Hindlimb muscle (tissue), 1 donor: Measurements from ENCODE around the gene SPTLC3. TPM values are rescaled to one million over a fixed set of nuclear protein-coding genes. Genes with fewer than 3 reads are reported as not detected.

Experiments
- DNase-seq: peaks from one replicate; pipeline ENCODE4 v3.0.0-alpha.2; 2013
- polyA plus RNA-seq: library from polyadenylated mRNA; unstranded; fragments of 120-200 nt; gene quantifications from one replicate; pipeline ENCODE4 v1.2.1, GENCODE V29; 2013; ENCODE audit not compliant: insufficient read length

The SPTLC3 gene
- polyA plus RNA-seq, 1 donor: 1.5 TPM

DNA sequence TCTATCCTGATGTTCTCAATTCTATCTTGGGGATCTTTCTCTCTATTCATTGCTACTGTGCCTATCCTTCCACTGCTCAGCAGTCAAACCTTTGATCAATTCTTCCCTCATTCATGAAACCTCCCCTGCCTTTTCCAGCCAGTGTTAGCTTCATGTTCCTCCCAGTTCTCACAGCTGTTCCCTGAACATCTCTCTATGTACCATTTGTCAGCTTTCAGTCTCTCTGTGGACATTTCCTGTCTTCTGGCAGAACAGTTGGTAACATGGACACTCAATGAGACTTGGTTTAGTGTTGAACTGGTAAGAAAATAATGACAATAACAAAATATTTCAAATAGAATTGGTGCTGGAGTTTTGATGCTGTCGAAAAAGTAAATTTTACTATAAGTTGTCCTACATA, 26.2 kb downstream of the SPTLC3 start:
- no peak for DNase-seq

DNA sequence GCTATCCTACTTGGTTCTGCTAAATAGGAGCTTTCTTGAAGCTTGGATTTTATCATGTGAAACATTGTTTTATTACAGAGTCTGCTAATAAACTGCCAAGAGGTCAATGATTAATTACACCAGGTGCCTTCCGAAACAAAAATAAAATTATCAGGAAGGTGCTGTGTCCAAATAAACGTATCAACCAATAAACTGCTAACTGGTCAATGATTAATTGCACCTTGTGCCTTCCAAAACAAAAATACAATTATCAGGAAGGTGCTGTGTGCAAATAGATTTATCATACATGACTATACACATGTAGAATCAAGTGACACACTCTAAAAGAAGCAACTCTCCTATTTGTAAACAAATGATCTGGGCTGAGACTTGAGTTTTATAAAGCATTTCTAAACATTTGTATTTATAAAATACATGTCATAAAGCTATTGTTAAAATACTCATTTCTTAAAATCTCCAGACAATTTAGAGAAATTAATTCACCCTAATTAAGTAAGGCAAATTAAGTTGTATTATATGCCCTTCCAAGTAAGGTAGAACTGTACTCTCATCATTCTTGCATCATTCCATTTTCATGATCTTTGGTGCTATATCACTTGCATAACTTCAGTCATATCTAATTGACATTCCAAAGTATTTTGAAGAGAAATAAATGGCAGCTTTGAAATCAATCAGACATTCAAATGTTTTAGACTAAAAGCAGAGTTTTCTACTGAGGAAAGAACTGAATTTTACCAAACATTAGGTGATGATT, 26.8 kb downstream of the SPTLC3 start:
- no peak for DNase-seq

DNA sequence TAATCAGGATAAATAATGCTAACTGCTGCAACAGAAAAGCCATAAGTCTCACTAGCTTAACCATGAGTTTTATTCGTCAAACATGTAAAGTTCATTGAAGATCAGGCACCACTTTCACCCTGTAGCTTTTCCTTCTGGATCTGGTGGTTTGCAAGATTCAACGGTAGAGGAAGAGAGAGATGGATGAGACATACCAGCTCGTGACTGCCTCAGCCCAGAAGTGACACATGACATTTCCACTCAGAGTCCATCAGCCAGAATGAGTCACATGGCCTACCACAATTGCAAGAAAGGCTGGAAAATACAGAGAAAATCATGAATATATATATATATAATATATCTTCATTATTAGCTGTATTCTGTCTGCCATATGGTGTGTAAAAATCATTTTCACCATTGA, 29.0 kb downstream of the SPTLC3 start:
- no peak for DNase-seq

DNA sequence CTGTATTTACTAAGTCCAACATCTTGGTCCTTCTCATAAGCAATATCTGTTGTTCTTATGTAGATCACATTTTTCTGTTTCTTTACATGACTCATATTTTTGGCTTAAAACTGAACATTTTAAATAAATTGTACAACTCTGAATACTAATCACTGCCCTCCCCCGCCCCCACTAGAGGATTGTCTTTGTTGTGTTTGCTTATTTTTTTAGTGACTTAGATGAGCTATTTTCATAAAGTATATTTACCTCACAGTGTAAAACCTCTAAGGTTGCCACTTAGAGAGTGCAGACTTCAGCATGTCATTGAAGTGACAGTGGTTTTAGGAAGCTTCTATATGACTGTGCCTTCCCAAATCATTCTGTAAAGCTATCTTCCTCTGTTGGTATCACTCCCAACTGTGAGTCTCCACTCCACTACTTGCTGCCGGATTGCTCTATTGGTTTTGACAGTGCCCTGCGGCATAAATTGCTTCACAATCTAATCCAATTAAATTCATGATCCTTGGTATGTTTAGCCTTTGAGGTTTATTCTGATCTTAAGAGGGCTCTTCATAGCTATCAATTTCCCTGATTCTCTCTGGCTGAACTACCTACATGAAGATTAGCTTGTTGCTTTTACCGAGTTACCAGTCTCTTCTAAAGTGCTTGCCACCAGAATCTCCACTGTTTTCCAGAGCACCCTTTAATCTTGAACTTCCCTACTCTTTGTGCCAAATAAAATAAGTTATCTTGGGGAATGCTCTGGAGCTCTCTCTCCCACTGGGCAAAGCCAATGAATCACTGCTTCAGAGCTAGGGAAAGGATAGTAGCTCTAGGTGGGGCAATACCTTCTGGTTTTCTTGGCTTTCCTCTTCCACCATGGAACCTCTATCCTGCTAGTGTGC, 33.0 kb downstream of the SPTLC3 start:
- no peak for DNase-seq

DNA sequence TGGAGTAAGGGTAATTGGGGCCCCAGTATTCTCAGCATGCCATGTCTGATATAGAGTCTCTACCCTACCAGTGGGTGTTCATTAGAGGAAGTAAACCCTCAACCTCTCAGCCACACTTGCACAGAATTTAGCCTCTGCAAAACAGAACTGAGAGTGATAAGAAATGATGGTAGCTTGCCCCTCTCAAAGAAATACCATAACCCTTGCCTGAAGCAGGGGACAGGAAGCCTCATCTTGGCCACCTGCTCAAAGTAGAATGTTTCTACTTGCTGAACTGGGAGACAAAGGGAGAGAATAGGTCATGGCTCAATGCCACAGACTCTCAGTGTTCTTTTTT, 33.7 kb downstream of the SPTLC3 start:
- no peak for DNase-seq

DNA sequence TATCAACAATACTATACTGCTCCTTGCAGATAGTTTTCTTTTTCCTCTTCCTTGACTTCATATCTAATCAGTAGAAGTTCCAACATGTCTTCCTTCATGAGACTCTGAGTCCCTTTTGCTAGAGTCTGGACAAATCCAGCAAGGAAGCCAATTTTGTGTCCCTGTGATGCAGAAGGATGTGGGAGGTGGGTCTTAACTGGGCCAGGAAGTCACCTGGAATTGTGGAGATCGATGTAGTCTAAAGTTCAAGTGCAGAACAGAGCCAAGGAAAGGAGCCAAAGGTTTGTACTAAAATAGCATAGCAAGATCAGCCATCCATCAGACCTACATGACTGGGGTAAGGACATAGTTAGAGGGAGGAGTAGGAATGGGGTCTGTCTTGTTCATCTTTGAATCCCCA, 37.6 kb downstream of the SPTLC3 start:
- DNase-seq: no peak

DNA sequence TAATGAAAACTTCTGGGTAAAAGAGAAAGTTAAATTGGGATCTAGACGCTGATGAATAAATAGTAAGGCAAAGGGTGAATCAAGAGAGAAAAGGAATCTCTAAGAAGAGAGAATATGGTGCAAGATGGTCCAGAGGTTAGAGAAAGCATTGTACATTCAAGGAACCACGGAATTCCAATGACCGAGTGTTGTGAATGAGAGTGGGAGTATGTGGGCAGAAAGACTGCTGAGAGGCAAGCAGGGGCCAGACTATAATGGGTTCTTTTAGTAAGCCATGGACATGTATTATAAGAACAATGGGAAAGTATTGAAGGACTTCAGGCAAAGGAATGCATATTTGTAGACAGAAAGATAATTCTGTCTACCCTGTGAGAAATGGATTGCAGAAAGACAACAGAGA, 45.2 kb downstream of the SPTLC3 start:
- DNase-seq: no peak

DNA sequence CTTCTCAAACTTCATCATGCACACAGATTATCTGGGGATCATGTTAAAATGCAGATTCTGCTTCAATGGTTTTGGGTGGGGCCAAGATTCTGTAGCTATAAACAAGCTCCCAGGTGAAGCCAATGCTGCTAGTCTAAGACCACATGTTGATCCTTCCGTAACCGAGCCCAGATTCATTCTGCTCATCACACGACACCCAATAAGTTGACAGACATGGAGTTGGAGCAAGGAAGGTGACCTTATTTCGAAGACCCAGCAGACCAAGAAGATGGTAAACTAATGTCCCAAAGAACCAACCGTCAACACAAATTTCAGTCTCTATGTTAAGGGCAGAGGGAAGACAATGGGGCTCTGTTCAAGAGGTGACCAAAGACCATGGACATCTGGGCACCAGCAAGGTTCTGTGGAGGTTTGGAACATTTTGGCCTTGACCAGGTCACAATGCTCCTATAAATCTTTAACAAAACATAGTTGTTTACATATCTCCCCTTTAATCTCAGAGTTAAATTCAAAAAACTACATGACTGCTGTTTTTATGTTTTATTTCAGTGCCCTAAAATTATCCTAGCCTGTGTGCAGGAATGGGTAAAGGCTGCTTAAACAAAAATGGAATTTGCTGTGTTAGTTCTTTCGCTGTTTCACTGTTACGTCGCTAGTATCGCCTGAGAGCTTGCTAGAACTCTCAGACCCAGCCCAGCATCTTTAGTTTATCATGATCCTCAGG, 50.1 kb downstream of the SPTLC3 start:
- DNase-seq: no peak

DNA sequence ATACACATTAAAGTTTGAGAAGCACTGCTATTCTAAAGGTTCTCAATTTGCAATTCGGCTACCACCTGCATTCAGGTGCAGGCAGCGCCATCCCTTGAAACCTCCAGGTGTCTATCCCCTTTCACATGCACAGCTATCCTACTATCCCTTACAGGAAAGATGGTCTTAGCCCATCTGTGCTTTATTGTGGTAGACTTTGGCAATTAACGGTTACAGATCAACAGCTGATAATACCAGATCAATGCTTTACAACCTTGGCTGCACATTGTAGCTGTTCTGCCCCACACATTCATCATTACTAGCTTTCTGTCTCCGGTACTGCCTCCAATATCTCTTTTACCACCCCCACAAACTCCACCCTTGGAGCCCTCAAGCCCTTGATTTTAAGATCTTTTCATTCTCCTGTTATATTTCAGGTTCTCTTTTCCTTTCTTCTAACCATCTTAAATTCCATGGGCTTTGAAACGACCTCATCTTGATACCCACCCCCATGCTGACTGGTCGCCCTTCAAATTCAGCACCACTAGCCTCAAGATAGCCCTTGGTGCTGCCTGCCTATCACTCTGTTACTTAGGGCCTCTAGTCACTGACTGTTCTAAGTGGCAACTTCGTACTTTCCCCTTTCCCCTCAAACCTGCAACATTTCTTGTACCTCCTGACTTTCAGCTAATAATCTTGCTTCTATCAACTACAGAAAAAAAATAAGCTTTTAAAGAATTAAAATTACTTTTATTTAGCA, 50.8 kb downstream of the SPTLC3 start:
- no peak for DNase-seq

DNA sequence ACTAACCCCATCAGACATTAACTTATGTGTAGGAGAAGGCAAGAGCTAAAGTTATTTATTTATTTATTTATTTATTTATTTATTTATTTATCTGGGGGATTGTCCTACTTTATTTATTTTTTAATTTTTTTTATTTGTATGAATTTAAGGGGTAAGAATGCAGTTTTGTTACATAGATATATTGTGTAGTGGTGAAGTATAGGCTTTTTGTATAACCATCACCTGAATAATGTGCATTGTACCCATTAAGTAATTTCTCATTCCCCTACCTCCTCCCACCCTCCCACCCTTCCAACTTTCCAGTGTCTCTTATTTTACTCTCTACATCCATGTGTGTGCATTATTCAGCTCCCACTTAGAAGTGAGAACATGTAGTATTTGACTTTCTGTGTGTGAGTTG, 51.6 kb downstream of the SPTLC3 start:
- no peak for DNase-seq

DNA sequence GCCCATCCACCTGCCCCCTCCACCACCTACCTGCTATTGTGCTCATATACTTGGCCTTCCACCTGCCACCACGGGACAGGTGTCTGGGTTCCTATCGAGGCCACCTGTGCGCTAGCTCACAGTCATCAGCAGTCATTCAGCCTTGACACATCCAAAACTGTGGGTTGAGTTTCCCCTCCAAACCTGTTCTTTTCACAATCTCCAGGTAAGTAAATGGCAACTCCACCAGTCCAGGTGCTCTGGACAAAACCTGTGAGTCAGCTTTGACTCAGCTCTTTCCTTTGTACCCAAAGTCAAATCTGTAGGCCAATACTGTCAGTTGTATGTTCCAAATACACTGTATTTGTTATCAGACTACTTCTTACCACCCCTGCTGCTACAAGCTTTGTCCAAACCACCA, 52.6 kb downstream of the SPTLC3 start:
- no peak for DNase-seq

DNA sequence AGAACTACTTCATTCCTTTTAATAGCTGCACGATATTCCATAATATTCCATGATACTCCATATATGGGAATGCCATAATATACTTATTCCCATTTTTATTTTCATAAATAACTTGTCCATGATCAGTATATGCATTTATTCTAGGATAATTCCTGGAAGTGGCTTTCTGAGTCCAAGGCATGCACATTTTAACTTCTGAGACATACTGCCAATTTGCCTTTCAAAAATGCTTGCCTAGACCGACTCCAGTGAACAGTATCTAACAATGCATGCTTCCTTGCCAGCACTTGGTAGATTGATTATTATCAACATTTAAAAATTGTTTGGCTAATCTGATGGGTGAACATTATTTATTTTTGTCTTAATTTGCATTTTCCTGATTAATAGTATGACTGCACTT, 54.0 kb downstream of the SPTLC3 start:
- no peak for DNase-seq

DNA sequence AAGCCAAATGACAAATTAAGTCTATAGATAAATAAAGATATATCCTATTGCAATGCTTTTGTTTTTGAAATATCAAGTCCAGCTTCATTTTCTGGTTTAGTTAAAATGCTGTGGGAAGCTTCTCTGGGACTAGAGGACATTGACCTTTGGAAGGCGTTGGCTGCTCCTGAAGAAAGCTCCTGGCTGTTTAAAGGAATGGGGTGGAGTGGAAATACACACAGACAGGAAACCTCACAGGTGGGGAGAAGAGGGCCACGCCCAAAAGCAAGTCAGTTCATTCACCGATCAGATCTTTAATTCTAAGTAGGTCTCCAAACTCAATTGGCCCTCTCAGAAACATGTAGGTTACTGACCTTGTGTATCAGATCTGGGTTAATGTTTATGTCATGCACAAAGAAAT, 59.6 kb downstream of the SPTLC3 start:
- DNase-seq: no peak

DNA sequence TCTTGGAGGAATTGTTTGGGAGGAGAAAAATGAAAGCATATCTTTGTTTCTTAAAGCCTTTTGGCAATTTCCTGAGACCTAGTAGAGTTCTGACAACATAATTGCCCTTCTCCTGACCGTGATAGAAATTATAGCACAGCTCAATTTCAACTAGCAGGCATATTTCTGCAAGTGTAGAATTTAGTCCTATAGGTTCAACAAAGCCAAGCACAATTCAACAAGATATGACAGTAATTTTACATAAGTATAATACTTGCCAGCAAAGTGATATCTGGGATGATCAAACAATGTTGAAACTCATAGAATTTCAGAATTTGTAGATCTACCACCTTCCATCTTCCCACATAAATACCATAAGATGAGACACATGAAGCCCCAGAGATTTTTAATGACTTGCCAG, 73.1 kb downstream of the SPTLC3 start:
- DNase-seq: no peak

DNA sequence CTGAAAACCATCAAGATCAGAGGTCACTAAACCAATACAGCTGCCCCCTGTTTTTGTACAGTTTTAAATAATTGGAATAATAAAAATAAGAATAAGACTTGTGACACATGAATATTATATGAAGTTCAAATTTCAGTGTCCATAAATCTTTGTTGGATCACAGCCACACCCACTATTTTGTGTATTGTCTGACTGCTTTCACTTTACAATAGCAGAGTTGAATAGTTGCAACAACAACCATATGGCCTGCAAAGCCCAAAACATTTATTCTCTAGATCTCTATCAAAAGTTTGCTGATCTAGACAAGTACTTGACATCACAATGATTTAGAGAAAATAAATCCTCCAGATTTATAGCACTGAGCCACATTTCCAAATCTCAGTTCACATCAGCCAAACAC, 73.6 kb downstream of the SPTLC3 start:
- DNase-seq: no peak

DNA sequence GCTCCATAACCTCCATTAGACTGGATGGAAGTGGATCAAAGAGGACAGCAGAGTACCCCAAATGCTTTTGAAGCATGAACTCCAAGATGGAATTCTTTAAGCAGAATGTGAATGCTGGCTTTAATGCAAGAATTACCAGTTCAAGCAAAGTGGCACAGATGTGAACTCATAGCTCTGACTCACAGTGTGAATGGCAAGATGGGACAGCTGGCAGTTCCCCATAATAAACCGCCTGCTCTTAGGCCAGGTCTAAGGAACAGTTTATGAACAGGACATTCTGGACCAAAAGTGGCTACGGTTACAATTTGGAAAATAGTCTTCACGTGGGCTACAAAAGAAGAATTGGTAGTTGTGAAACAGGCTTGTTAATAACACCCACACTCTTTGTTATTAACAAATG, 76.5 kb downstream of the SPTLC3 start:
- no peak for DNase-seq

DNA sequence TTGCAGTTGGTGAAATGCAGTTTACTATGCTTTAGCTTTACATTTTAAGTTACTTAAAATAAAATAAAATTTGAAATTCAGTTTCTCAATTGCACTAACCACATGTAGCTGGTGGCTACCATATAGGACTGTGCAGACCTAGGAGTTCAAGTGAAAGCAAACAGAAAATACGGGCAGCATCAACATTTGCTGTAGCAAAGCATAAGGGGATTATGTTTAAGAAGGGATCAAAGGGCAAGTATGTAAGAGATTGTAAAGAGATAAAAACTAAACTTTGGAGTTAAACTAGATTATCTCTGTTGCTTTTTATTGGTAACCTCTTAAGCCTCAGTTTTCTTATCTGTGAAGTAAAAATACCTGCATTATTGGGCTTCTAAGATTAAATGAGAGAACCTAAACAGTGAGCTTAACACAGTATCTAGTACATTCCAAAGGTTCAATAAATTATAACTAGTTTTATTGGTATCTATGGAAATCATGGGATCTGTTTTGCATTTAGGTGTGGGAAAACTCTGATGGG, 81.2 kb downstream of the SPTLC3 start:
- DNase-seq: no peak

DNA sequence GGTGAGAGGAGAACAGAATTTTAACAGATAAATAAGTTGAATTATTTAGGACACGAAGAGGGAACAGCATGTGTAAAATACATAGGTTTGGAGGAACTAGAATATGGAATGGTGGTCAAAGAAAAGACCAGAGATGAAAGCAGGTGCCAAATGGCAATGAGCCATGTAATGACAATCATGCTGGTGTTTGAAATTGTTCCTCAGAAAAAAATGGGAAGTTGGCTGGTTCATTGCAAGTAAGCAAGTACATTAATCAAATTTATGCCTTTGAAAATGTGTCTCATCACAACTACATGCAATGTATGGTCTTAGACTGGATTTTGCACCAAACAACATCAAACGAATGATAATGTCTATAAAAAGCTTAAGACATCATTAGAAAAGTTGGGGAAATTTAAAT, 83.3 kb downstream of the SPTLC3 start:
- no peak for DNase-seq

DNA sequence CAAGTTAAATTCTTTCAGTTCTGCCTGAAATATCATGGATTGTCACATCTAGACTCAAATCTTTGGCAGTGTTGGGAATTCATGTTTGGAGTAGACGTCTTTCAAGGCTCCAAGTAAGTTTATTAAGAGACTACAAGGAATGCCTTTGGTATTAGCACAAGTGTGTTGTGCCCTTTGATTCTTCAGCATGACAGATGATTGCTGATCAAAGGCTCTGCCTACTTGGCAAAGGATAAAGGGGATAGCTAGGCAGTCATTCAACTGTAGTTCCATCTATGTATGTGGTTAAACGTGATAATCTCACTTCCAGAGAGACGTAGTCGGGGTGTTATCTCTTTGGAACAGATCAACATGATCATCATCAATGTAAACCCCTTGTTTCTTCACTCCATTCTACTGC, 86.2 kb downstream of the SPTLC3 start:
- no peak for DNase-seq

DNA sequence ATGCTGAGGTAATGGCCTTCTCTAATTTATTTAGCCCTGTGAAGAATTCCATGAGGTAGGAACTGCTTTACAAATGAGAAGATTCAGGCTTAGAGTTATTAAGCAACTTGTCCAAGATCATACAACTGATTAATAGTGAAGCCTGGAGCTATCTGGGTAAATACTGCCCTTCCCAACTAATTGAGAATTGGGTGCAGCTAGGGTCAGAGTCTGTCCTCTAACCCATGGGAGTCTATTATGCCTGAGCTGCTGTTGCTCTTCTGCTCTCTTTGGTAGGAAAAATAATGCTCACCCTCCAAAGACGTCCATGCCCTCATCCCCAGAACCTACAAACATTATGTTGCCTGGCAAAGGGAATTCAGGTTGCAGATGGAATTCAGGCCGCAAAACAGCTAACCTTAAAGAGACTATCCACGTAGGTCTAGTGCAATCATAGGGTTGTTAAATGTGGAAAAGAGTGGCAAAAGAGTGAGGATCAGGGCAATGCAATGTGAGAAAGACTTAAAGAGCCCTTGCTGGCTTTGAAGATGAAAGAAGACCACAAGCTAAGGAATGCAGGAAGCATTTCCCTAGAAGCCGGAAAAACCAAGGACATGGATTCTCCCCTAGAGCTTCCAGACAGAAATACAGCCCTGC, 90.1 kb downstream of the SPTLC3 start:
- no peak for DNase-seq

DNA sequence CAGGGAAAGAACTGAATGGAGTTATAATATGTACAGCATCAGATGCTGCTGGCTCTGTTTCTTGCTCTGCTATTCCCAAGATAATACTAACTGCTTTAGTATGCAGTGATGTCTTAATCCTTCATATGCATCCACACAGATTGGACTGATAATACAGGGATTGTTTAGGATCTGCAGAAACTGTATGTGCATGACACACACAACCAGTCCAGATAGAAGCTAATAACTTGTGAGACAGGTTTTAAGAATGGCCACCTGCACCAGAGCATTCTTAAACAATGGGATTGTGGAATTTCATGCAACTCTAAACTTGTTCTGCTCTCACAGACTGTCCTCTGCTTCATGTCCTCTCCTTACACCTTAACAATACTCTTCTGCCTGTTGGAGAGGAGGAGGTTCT, 90.9 kb downstream of the SPTLC3 start:
- no peak for DNase-seq

DNA sequence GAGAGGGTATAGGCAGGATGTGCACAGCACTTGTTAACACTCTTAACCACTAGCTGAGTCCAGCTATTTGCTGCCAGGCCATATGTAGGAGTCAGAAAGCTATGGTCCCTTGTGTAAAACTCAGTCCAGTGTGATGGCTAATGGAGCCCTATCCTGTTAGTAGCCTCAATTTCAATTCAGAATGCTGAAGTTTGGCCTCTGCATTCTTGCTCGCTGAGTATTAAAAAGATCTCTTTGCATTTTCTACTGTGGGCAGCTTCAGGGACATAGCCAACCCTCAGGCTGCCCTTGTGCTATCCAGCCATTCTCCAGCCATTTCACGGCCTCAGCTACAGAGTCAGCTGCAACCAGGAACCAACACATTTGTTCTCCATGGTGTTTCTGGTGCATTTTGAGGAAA, 92.5 kb downstream of the SPTLC3 start:
- no peak for DNase-seq
